GM23338 (cell line): ENCODE results near the gene PGF. TPM values are rescaled to one million over a fixed set of nuclear protein-coding genes. Genes with fewer than 3 reads are reported as not detected.

Experiments
- ATAC-seq: fragments of 200-7000 bp; cut with Tn5 transposase; 3 replicates; pipeline ENCODE4 v1.9.1; 2020
- DNase-seq: peaks from one replicate; pipeline ENCODE4 v3.0.0-alpha.2; 2015; ENCODE audit warnings: low spot score
- H2AFZ ChIP-seq: fragments of 200-600 bp; sonication (generic); 2 replicates; pipeline ENCODE4 v1.8.0; 2016; ENCODE audit warnings: antibody characterized with exemption, mild to moderate bottlenecking, moderate library complexity
- H3F3A ChIP-seq: fragments of 200-600 bp; sonication (generic); replicated peaks from 2 replicates; pipeline ENCODE4 v1.8.0; 2017; ENCODE audit warnings: antibody characterized with exemption, mixed run types, low read depth
- H3K27ac ChIP-seq: fragments of 200-600 bp; sonication (generic); 2 replicates; pipeline ENCODE4 v1.6.1; 2016; ENCODE audit warnings: low read depth
- H3K27me3 ChIP-seq: fragments of 200-600 bp; sonication (generic); 2 replicates; pipeline ENCODE4 v1.8.0; 2016; ENCODE audit warnings: mild to moderate bottlenecking, mixed run types, moderate library complexity; ENCODE audit not compliant: insufficient read depth
- H3K36me3 ChIP-seq: fragments of 200-600 bp; sonication (generic); 2 replicates; pipeline ENCODE4 v1.8.0; 2016; ENCODE audit warnings: mild to moderate bottlenecking; ENCODE audit not compliant: insufficient read depth
- H3K4me1 ChIP-seq: fragments of 200-600 bp; sonication (generic); 2 replicates; pipeline ENCODE4 v1.8.0; 2016; ENCODE audit warnings: mild to moderate bottlenecking, moderate library complexity; ENCODE audit not compliant: insufficient read depth
- H3K4me2 ChIP-seq: fragments of 200-600 bp; sonication (generic); 2 replicates; pipeline ENCODE4 v1.7.1; 2017; ENCODE audit warnings: mixed run types
- H3K4me3 ChIP-seq: fragments of 200-600 bp; sonication (generic); 2 replicates; pipeline ENCODE4 v1.6.1; 2016; ENCODE audit warnings: mixed run types
- H3K79me2 ChIP-seq: fragments of 200-600 bp; sonication (generic); replicated peaks from 2 replicates; pipeline ENCODE4 v1.8.0; 2017; ENCODE audit warnings: mild to moderate bottlenecking; ENCODE audit not compliant: insufficient read depth
- H3K9me2 ChIP-seq: fragments of 200-600 bp; sonication (generic); 2 replicates; pipeline ENCODE4 v1.8.0; 2017; ENCODE audit not compliant: insufficient read depth
- H4K20me1 ChIP-seq: fragments of 200-600 bp; sonication (generic); replicated peaks from 2 replicates; pipeline ENCODE4 v1.8.0; 2017; ENCODE audit warnings: mild to moderate bottlenecking; ENCODE audit not compliant: insufficient read depth
- H3K27ac Mint-ChIP-seq: 2 replicates; pipeline ENCODE4 v1.8.0; 2020; ENCODE audit warnings: inconsistent platforms, mild to moderate bottlenecking, moderate library complexity, mixed read lengths
- H3K27me3 Mint-ChIP-seq: 3 replicates; pipeline ENCODE4 v1.8.0; 2022; ENCODE audit warnings: low read depth, mild to moderate bottlenecking, moderate library complexity, mixed read lengths, inconsistent platforms; ENCODE audit not compliant: insufficient read depth, poor library complexity
- H3K36me3 Mint-ChIP-seq: 3 replicates; pipeline ENCODE4 v1.8.0; 2021; ENCODE audit warnings: low read depth, mild to moderate bottlenecking, inconsistent platforms, moderate library complexity, mixed read lengths
- H3K4me1 Mint-ChIP-seq: 3 replicates; pipeline ENCODE4 v1.8.0; 2020; ENCODE audit warnings: mild to moderate bottlenecking, inconsistent platforms, mixed read lengths
- H3K4me3 Mint-ChIP-seq: 3 replicates; pipeline ENCODE4 v1.8.0; 2021; ENCODE audit warnings: moderate library complexity, mild to moderate bottlenecking, inconsistent platforms, mixed read lengths
- H3K9me3 Mint-ChIP-seq: 3 replicates; pipeline ENCODE4 v1.8.0; 2020; ENCODE audit warnings: moderate library complexity, mild to moderate bottlenecking, inconsistent platforms, mixed read lengths
- CTCF ChIP-seq, 2 experiments: fragments of 200-600 bp in 1 of 2; sonication (generic) in 1 of 2; conservative IDR thresholded peaks; 2 replicates each; pipeline versions ENCODE4 v1.5.1 to v1.6.1; 2016 to 2017; ENCODE audit warnings: antibody characterized with exemption in 2 of 2, low read depth in 2 of 2, mild to moderate bottlenecking in 2 of 2, moderate library complexity in 1 of 2
- POLR2AphosphoS5 ChIP-seq: IDR thresholded peaks from 2 replicates; pipeline ENCODE4 v1.6.1; 2016; ENCODE audit warnings: antibody characterized with exemption, low read depth
- ZNF462 ChIP-seq: fragments of 250-450 bp; sonication (Bioruptor Pico); IDR thresholded peaks from 2 replicates; pipeline ENCODE4 v1.5.0; 2020; ENCODE audit warnings: mild to moderate bottlenecking, moderate library complexity
- polyA plus RNA-seq: library from polyadenylated mRNA; unstranded; fragments of >200 nt; fragmentation: Nextera tagmentation; extraction: Ambion mirVana; gene quantifications from 2 replicates; pipeline ENCODE4 v1.2.1, GENCODE V29; 2016
- total RNA-seq: library from RNA; depleted of rRNA; stranded (reverse); fragments of >200 nt; shearing (Covaris generic); gene quantifications from 2 replicates; pipeline ENCODE4 v1.2.3, GENCODE V29; 2014

Gene PGF
- total and polyA plus RNA-seq, 2 experiments from 2014 or later: 2.9 to 6.3 TPM

GRCh38 chr14:74979442-74980397 is 24.3 kb upstream of the PGF start:
- no peaks in the 10 kb centered on the region for H3K9me2 ChIP-seq
- TF ChIP-seq CTCF (conservative IDR thresholded peaks at IDR 0.05; ENCODE audit: low read depth in 2 of 2) (peak in 1 of 2 experiments; percentile 25; a peak in 3 of 4 replicates), ZNF462 (CRISPR knock-in tag) (no peak), POLR2AphosphoS5 (no peak)
- peak overlapping the region; percentile 94 for H2AFZ ChIP-seq
- Mint-ChIP-seq H3K9me3 (no peaks in the 10 kb centered on the region; the same call in 2 of the 3 replicates), H3K27ac (peak overlapping the region; percentile 59), H3K4me3 (no peak overlapping the region), H3K27me3 (peaks cover 11% of the 10 kb centered on the region), H3K36me3 (no peaks in the 10 kb centered on the region), H3K4me1 (peaks cover 42% of the 10 kb centered on the region)
- H3F3A ChIP-seq: peaks cover 8% of the 10 kb centered on the region; the same call in 1 of the 2 replicates
- no peak overlapping the region for H3K27ac ChIP-seq
- no peaks in the 10 kb centered on the region for H3K79me2 ChIP-seq
- H3K4me3 ChIP-seq: no peak overlapping the region
- peak overlapping the region; percentile 55; the same call in 1 of the 2 replicates for H3K4me2 ChIP-seq
- no peaks in the 10 kb centered on the region for H4K20me1 ChIP-seq
- peak; percentile 58 for ATAC-seq
- peaks cover 31% of the 10 kb centered on the region for H3K4me1 ChIP-seq
- DNase-seq: peak; percentile 71
- no peaks in the 10 kb centered on the region for H3K27me3 ChIP-seq
- H3K36me3 ChIP-seq: no peaks in the 10 kb centered on the region
